Esophagus muscularis mucosa (tissue), 4 donors: Measurements from ENCODE around the gene PDGFD. TPM values are rescaled to one million over a fixed set of nuclear protein-coding genes. Genes with fewer than 3 reads are reported as not detected.

Experiments
- DNase-seq: peaks from one replicate; pipeline ENCODE4 v3.0.0-alpha.2; 2017; ENCODE audit errors: extremely low spot score
- H3K27ac ChIP-seq, 4 donors: fragments of 200-600 bp; sonication (generic); replicated peaks in 1 of 4; 1 replicate in 3 of 4; 2 replicates in 1 of 4; pipeline ENCODE4 v1.5.1; 2016 to 2019; ENCODE audit warnings: mild to moderate bottlenecking in 1 of 4
- H3K27me3 ChIP-seq, 4 donors: fragments of 200-600 bp; sonication (generic); one replicate each; pipeline versions ENCODE4 v1.5.1 to v1.6.0; 2016 to 2019
- H3K36me3 ChIP-seq, 4 donors: fragments of 200-600 bp; sonication (generic); one replicate each; pipeline ENCODE4 v1.5.1; 2016 to 2019
- H3K4me1 ChIP-seq, 4 donors: fragments of 200-600 bp; sonication (generic); one replicate each; pipeline ENCODE4 v1.5.1; 2016 to 2019
- H3K4me3 ChIP-seq, 4 donors: fragments of 200-600 bp; sonication (generic); 1 replicate in 2 of 4; 2 replicates in 2 of 4; pipeline ENCODE4 v1.5.1; 2016 to 2019; ENCODE audit warnings: mild to moderate bottlenecking in 4 of 4, moderate library complexity in 1 of 4
- H3K9me3 ChIP-seq, 4 donors: fragments of 200-600 bp; sonication (generic); 1 replicate in 3 of 4; 2 replicates in 1 of 4; pipeline ENCODE4 v1.5.1; 2016 to 2019
- EP300 ChIP-seq: sonication (generic); formaldehyde crosslinking; IDR thresholded peaks from one replicate; pipeline ENCODE4 v1.6.1; 2017; ENCODE audit warnings: antibody characterized with exemption
- POLR2A ChIP-seq: fragments of 450-650 bp; IDR thresholded peaks from one replicate; pipeline ENCODE4 v1.6.1; 2017; ENCODE audit warnings: antibody characterized with exemption, moderate library complexity, mild to moderate bottlenecking, low read depth
- POLR2AphosphoS5 ChIP-seq, 2 donors: sonication (generic); formaldehyde crosslinking; IDR thresholded peaks; one replicate each; pipeline ENCODE4 v1.6.1; 2017; ENCODE audit warnings: antibody characterized with exemption in 2 of 2
- WGBS: methylation state at CpG from one replicate; pipeline ENCODE4 v1.1.5; 2018; 5-methylcytosine and 5-hydroxymethylcytosine counted together
- intact Hi-C: fragments of 100-400 bp; cut with DNase I; formaldehyde crosslinking; loops from one replicate; pipeline ENCODE4 v1.15.1; 2023
- total RNA-seq, 4 donors: library from RNA; depleted of rRNA; stranded (reverse); fragments of >200 nt; gene quantifications; one replicate each; pipeline versions ENCODE4 v1.1.0 to v1.2.1, GENCODE V29; 2016
- TF ChIP-seq, protein P1 (sequence below), 3 experiments: fragments of 200-600 bp in 2 of 3; fragments of 450-650 bp in 1 of 3; sonication (generic) in 2 of 3; IDR thresholded peaks; one replicate each; pipeline ENCODE4 v1.5.1; 2017 to 2019; ENCODE audit warnings: antibody characterized with exemption in 3 of 3, mild to moderate bottlenecking in 2 of 3, moderate library complexity in 1 of 3

Gene PDGFD
- total RNA-seq, 4 donors from 2014 or later = 4.2 to 8.6 (median 6.5) TPM

DNA sequence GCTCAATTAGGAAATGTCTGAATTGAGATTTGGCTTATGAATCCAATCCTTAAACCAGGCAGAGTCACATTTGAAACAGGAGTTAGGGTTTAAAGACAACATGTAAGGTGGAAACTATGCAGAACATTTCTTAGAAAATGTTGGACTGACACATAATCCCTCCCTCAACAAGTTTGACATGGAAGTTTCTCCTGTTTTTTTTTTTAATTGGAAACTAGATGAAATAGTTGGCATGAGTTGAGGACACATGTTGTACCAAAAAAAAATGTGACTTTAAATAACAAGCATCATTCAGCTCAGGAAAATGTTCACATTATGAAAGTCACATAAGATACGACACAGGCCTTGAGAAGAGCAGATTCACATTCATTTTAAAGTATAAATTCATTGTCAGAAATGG is 282.4 kb downstream of the PDGFD start:
- no peaks in the 10 kb centered on the region for H3K27me3 ChIP-seq

DNA sequence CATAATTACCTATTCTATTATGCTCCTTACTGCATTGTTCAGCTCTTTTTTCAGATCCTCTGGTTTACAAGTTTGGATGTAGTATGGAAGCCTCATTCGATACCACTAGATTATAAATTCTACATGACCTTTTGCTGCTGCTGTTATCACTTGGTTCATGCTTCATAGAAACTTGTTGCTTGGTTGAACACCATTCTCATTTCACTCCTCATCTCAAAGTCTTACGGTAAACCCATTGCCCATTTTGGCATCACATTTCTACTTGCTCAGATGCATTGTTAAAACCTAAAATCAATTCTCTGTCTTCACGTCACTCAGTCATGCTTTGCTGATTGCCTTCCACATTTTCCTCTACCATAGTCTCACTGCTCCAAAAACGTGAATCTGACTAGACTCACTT is 283.0 kb downstream of the PDGFD start:
- Histone ChIP-seq H3K4me3 (no peak overlapping the region), H3K27me3 (no peaks in the 10 kb centered on the region), H3K27ac (peak overlapping the region in 3 of 4 donors; percentile 26 to 58 (median 39)), H3K36me3 (no peaks in the 10 kb centered on the region), H3K9me3 (no peaks in the 10 kb centered on the region), H3K4me1 (peaks cover 0 to 37% (median 13%) of the 10 kb centered on the region in 4 donors)
- TF ChIP-seq, protein P1, sequence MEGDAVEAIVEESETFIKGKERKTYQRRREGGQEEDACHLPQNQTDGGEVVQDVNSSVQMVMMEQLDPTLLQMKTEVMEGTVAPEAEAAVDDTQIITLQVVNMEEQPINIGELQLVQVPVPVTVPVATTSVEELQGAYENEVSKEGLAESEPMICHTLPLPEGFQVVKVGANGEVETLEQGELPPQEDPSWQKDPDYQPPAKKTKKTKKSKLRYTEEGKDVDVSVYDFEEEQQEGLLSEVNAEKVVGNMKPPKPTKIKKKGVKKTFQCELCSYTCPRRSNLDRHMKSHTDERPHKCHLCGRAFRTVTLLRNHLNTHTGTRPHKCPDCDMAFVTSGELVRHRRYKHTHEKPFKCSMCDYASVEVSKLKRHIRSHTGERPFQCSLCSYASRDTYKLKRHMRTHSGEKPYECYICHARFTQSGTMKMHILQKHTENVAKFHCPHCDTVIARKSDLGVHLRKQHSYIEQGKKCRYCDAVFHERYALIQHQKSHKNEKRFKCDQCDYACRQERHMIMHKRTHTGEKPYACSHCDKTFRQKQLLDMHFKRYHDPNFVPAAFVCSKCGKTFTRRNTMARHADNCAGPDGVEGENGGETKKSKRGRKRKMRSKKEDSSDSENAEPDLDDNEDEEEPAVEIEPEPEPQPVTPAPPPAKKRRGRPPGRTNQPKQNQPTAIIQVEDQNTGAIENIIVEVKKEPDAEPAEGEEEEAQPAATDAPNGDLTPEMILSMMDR (IDR thresholded peaks at IDR 0.05) = no peak
- TF ChIP-seq POLR2AphosphoS5 (IDR thresholded peaks at IDR 0.05) (no peak), EP300 (no peak), POLR2A (no peak)
- DNase-seq = no peak
- intact Hi-C loops = no loop called here
- 90% methylated on average over 4 of the region's 4 CpGs for WGBS

More for the DNA sequence above, 282.4 kb downstream of the PDGFD start:
- 35% methylated on average over 1 of the region's 1 CpG for WGBS
- no peaks in the 10 kb centered on the region for H3K9me3 ChIP-seq
- peak overlapping the region in 3 of 4 donors; percentile 45 to 70 (median 51) for H3K27ac ChIP-seq
- no peak for DNase-seq
- TF ChIP-seq POLR2AphosphoS5 (IDR thresholded peaks at IDR 0.05) (peak in 1 of 2 donors; percentile 44), POLR2A (no peak)
- TF ChIP-seq, protein P1 (IDR thresholded peaks at IDR 0.05) = no peak
- H3K36me3 ChIP-seq = no peaks in the 10 kb centered on the region
- H3K4me3 ChIP-seq = no peak overlapping the region
- intact Hi-C loops = no loop called here
- H3K4me1 ChIP-seq = peaks cover 0 to 37% (median 13%) of the 10 kb centered on the region in 4 donors

DNA sequence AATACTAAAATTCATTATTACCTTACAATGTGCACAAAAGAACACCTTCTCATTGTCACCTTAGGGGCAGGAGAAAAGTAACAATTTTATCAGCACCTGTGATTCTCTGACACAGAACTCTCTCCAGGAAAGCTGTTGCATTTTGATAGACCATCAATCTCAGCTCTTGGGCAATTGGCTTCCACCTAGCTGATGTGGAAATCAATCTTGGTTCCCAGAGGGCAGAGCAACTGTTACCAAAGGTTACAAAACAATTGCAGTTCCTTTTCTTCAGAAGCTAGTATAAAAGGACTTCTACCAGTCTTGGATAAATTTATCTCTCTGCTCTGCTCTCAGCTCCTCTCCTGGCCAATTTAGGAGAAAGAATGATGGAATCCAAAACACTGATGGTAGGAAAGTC is 285.3 kb downstream of the PDGFD start:
- Histone ChIP-seq H3K9me3 (no peaks in the 10 kb centered on the region), H3K4me1 (peaks cover 0 to 37% (median 13%) of the 10 kb centered on the region in 4 donors), H3K27me3 (no peaks in the 10 kb centered on the region), H3K36me3 (no peaks in the 10 kb centered on the region), H3K27ac (no peak overlapping the region), H3K4me3 (no peak overlapping the region)
- intact Hi-C loops = no loop called here
- TF ChIP-seq POLR2AphosphoS5 (IDR thresholded peaks at IDR 0.05) = peak in 1 of 2 donors; percentile 47
- TF ChIP-seq, protein P1 (IDR thresholded peaks at IDR 0.05) = no peak
- DNase-seq = peak; percentile 47

DNA sequence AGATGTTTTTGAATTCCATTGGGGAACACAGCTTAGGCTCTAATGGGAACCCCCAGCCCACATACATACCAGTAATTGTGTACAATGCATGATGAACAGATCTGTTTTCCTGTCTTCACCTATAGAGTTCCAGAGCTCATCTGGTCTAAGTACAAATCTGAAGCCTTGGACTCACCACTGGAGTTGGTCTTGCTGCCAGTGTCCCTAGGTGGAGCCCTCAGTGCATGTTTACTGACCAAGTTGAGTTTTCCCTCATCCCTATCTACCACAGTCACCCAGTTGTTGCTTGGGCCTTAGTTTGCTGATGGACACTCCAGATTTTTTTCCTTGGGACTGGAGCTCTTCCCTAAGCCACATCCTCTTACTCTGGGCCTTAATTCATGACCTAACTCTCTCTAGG is 286.7 kb downstream of the PDGFD start:
- peak; percentile 84 for DNase-seq
- H3K4me3 ChIP-seq = no peak overlapping the region
- peaks cover 0 to 23% (median 11%) of the 10 kb centered on the region in 4 donors for H3K4me1 ChIP-seq
- no peaks in the 10 kb centered on the region for H3K9me3 ChIP-seq
- no peaks in the 10 kb centered on the region for H3K36me3 ChIP-seq
- intact Hi-C loops = no loop called here
- H3K27ac ChIP-seq = no peak overlapping the region
- no peak for TF ChIP-seq POLR2AphosphoS5 (IDR thresholded peaks at IDR 0.05)
- TF ChIP-seq EP300 = no peak
- TF ChIP-seq, protein P1 (IDR thresholded peaks at IDR 0.05) = no peak
- no peak for TF ChIP-seq POLR2A
- no peaks in the 10 kb centered on the region for H3K27me3 ChIP-seq

DNA sequence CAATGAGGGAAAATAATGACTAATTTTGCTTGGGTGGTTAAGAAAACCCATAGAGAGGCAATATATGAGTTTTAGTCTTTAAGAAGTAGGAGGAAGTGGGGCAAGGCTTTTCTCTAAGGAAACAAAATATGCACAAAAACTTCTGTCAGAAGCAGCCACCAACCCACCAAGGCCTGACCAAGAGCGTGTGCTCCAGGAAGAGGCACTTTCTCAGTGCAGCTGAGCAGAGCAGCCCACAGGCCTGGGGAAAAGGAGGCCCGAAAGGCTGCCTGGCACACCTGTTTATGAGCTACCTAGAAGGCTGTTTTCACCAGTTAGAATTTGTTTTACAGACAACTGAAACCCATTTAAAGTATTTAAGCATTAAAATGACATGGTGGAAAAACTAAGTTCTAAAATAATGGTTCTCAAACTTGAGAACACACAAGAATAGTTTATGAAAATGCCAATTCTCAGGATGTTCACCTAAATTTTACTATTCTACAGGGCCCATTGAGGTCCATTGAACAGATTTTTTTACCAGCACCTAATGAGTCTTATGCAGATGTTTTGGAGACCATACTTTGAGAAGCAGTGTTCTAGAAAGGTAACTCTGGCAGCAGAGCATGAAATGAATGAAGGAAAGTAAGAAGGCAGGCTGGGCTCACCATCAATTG is 288.0 kb downstream of the PDGFD start:
- H3K36me3 ChIP-seq = no peaks in the 10 kb centered on the region
- H3K4me3 ChIP-seq = no peak overlapping the region
- TF ChIP-seq POLR2AphosphoS5 (IDR thresholded peaks at IDR 0.05) = no peak
- TF ChIP-seq POLR2A = no peak
- no peak for TF ChIP-seq EP300
- TF ChIP-seq, protein P1 (IDR thresholded peaks at IDR 0.05) = no peak
- no peak for DNase-seq
- intact Hi-C loops = no loop called here
- peaks cover 0 to 20% (median 3%) of the 10 kb centered on the region in 4 donors for H3K4me1 ChIP-seq
- no peak overlapping the region for H3K27ac ChIP-seq
- H3K9me3 ChIP-seq = no peaks in the 10 kb centered on the region
- H3K27me3 ChIP-seq = no peaks in the 10 kb centered on the region
- WGBS = 75% methylated on average over 2 of the region's 2 CpGs
